Bronchial epithelial cell (primary cell): ENCODE results near the gene CAMK2G. TPM values are rescaled to one million over a fixed set of nuclear protein-coding genes. Genes with fewer than 3 reads are reported as not detected.
"Not testable (repeated sequence)": the region's sequence is repeated elsewhere in the genome, so short reads cannot be mapped to it uniquely, and the experiment has no call there.

Experiments
- DNase-seq: peaks from one replicate; pipeline ENCODE4 v3.0.0-alpha.2; 2010; ENCODE audit warnings: low read depth
- FAIRE-seq: peaks from 2 replicates; lab custom pipeline; 2011; peaks lifted over from hg19 to GRCh38; lab: Jason Lieb, UNC
- H3K27me3 ChIP-seq: 2 replicates; pipeline ENCODE4 v1.5.1; 2011; ENCODE audit warnings: low read length; ENCODE audit not compliant: control insufficient read depth, insufficient read depth
- H3K36me3 ChIP-seq: 2 replicates; pipeline ENCODE4 v1.5.1; 2011; ENCODE audit warnings: low read length; ENCODE audit not compliant: control insufficient read depth, insufficient read depth
- H3K4me3 ChIP-seq: 2 replicates; pipeline ENCODE4 v1.5.1; 2011; ENCODE audit warnings: mild to moderate bottlenecking, low read depth, low read length, control low read depth
- CTCF ChIP-seq: IDR thresholded peaks from 2 replicates; pipeline ENCODE4 v1.5.1; 2011; ENCODE audit warnings: mild to moderate bottlenecking, moderate library complexity, low read length, control low read depth, inconsistent platforms; ENCODE audit not compliant: insufficient read depth, severe bottlenecking
- total RNA-seq: library from RNA; depleted of rRNA; stranded (reverse); fragments of >200 nt; gene quantifications from 2 replicates; pipeline ENCODE4 v1.2.1, GENCODE V29; 2014

CAMK2G gene
- total RNA-seq: 13.4 and 16.5 TPM in 2 replicates

- Histone ChIP-seq H3K36me3 (peaks cover 3% of the 10 kb centered on the region), H3K4me3 (peak within 1 kb of the TSS; percentile 58), H3K27me3 (no peaks in the 10 kb centered on the region)
- FAIRE-seq (no peak), DNase-seq (peak; percentile 52)
- no peak for TF ChIP-seq CTCF
These were observed at the start of gene CAMK2G for GRCh38 chr10:73874267-73875138. TSS of gene CAMK2G (minus strand) at chr10:73874555. CDS start at chr10:73874461, 94 bp downstream.

- no peak overlapping the region for H3K4me3 ChIP-seq
- FAIRE-seq (no peak), DNase-seq (no peak)
- no peak for TF ChIP-seq CTCF
- no peaks in the 10 kb centered on the region for H3K36me3 ChIP-seq
- H3K27me3 ChIP-seq: no peaks in the 10 kb centered on the region
These were observed 48.4 kb upstream of the CAMK2G start for GRCh38 chr10:73922864-73923133.

GRCh38 chr10:73922007-73922863 lies 47.9 kb upstream of the CAMK2G start:
- TF ChIP-seq CTCF: no peak
- Histone ChIP-seq H3K36me3 (no peaks in the 10 kb centered on the region), H3K27me3 (no peaks in the 10 kb centered on the region), H3K4me3 (no peak overlapping the region)
- no peak for DNase-seq
- FAIRE-seq: no peak

- Histone ChIP-seq H3K27me3 (no peaks in the 10 kb centered on the region), H3K36me3 (peaks cover 10% of the 10 kb centered on the region), H3K4me3 (no peak overlapping the region)
- FAIRE-seq (no peak), DNase-seq (peak; percentile 94)
- TF ChIP-seq CTCF: peak; percentile 20
These were observed 45.7 kb upstream of the CAMK2G start for GRCh38 chr10:73920089-73920488.

GRCh38 chr10:73919481-73919880 lies 45.1 kb upstream of the CAMK2G start:
- H3K4me3 ChIP-seq, H3K27me3 ChIP-seq, DNase-seq, FAIRE-seq: not testable (repeated sequence)
- peaks cover 15% of the 10 kb centered on the region for H3K36me3 ChIP-seq

- no peak overlapping the region for H3K4me3 ChIP-seq
- DNase-seq: no peak
- no peak for TF ChIP-seq CTCF
- H3K36me3 ChIP-seq: peaks cover 22% of the 10 kb centered on the region
- no peak for FAIRE-seq
- H3K27me3 ChIP-seq: no peaks in the 10 kb centered on the region
These were observed 43.4 kb upstream of the CAMK2G start for GRCh38 chr10:73917566-73918305.
